DOHH2 (cell line): ENCODE results near the gene PIP4K2A.

Experiments
- H3F3A ChIP-seq: fragments of 200-600 bp; sonication (generic), shearing (Covaris generic); 2 replicates; pipeline ENCODE4 v1.6.0; 2016; ENCODE audit warnings: antibody characterized with exemption, mild to moderate bottlenecking; ENCODE audit not compliant: control insufficient read depth, insufficient read depth
- H3K27ac ChIP-seq: fragments of 200-600 bp; sonication (generic); 2 replicates; pipeline ENCODE4 v1.5.1; 2014; ENCODE audit warnings: low read depth, mild to moderate bottlenecking, low read length, moderate library complexity
- H3K27me3 ChIP-seq: fragments of 200-600 bp; sonication (generic); 2 replicates; pipeline ENCODE4 v1.6.1; 2014; ENCODE audit warnings: mild to moderate bottlenecking, low read length, mixed read lengths; ENCODE audit not compliant: control insufficient read depth
- H3K36me3 ChIP-seq: fragments of 200-600 bp; sonication (generic); 2 replicates; pipeline ENCODE4 v1.6.1; 2014; ENCODE audit warnings: mild to moderate bottlenecking, low read length, moderate library complexity, mixed read lengths; ENCODE audit not compliant: control insufficient read depth
- H3K4me1 ChIP-seq: fragments of 200-600 bp; sonication (generic); 2 replicates; pipeline ENCODE4 v1.6.1; 2014; ENCODE audit warnings: mild to moderate bottlenecking, low read length, mixed read lengths; ENCODE audit not compliant: control insufficient read depth
- H3K4me2 ChIP-seq: fragments of 200-600 bp; sonication (generic); 2 replicates; pipeline ENCODE4 v1.6.0; 2014; ENCODE audit warnings: mild to moderate bottlenecking, low read length, moderate library complexity
- H3K4me3 ChIP-seq: fragments of 200-600 bp; sonication (generic); 2 replicates; pipeline ENCODE4 v1.5.1; 2014; ENCODE audit warnings: mild to moderate bottlenecking, low read length, mixed read lengths
- H3K79me2 ChIP-seq: fragments of 200-600 bp; sonication (generic); 2 replicates; pipeline ENCODE4 v1.6.1; 2014; ENCODE audit warnings: mild to moderate bottlenecking, low read length, mixed read lengths; ENCODE audit not compliant: control insufficient read depth
- H3K9me2 ChIP-seq: fragments of 200-600 bp; sonication (generic); replicated peaks from 2 replicates; pipeline ENCODE4 v1.6.1; 2014; ENCODE audit warnings: mild to moderate bottlenecking, low read length, mixed read lengths; ENCODE audit not compliant: control insufficient read depth
- H3K9me3 ChIP-seq: fragments of 200-600 bp; sonication (generic); 2 replicates; pipeline ENCODE4 v1.6.1; 2014; ENCODE audit warnings: antibody characterized with exemption, low read length, mixed read lengths; ENCODE audit not compliant: control insufficient read depth, insufficient read depth
- H4K20me1 ChIP-seq: fragments of 200-600 bp; sonication (generic); 2 replicates; pipeline ENCODE4 v1.6.0; 2014; ENCODE audit warnings: low read depth, mild to moderate bottlenecking, antibody characterized with exemption, low read length, moderate library complexity; ENCODE audit not compliant: control insufficient read depth, insufficient read depth
- EZH2phosphoT487 ChIP-seq: fragments of 200-600 bp; sonication (generic); IDR thresholded peaks from 2 replicates; pipeline ENCODE4 v1.6.1; 2017; ENCODE audit warnings: borderline replicate concordance, mild to moderate bottlenecking, antibody characterized with exemption, low read length, moderate library complexity, mixed read lengths
- TF ChIP-seq, protein P1 (sequence below): fragments of 200-600 bp; sonication (generic); IDR thresholded peaks from one replicate; pipeline ENCODE4 v1.5.1; 2014; ENCODE audit warnings: antibody characterized with exemption, mild to moderate bottlenecking, low read depth, low read length; ENCODE audit not compliant: poor library complexity, severe bottlenecking

Gene PIP4K2A

DNA sequence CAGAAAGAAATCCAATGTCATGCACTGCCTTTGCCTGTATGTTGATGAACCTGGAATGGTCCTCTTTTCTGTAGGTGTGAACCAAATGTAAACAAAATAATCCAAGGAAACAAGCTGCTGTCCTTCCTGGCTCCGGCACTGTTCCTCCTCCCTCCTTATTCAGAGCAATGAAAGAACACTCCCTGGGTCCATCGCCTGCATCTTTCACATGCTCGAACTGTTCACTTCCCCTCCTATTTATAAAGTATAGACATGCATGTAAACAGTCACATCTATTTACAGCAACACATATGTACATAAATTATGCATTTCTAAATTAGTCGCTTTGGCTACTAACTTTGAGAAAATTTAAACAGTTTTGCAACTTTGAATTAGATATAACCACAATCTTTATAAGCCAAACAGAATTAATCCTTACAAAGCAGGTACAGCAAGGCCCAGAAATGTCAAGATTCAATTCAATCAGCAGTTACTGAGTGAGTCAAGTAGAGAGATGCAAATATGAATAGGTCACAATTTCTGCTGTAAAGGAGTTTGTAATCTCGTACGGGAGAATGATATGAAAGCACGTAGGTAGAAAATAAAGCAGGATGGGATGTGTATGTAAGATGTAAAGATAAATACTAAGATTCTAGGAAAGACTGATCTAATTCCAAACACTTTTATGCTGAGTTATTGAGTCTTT is 162.6 kb downstream of the PIP4K2A start:
- H3F3A ChIP-seq: 0 out of 2 replicates have a peak, but pooled peaks cover 6% of the 10 kb centered on the region
- H3K9me3 ChIP-seq: no peaks in the 10 kb centered on the region
- no peaks in the 10 kb centered on the region for H3K79me2 ChIP-seq
- H3K4me2 ChIP-seq: no peak overlapping the region
- H3K4me1 ChIP-seq: 0 out of 2 replicates have a peak, but pooled peaks cover 3% of the 10 kb centered on the region
- TF ChIP-seq EZH2phosphoT487: no peak
- TF ChIP-seq, protein P1, sequence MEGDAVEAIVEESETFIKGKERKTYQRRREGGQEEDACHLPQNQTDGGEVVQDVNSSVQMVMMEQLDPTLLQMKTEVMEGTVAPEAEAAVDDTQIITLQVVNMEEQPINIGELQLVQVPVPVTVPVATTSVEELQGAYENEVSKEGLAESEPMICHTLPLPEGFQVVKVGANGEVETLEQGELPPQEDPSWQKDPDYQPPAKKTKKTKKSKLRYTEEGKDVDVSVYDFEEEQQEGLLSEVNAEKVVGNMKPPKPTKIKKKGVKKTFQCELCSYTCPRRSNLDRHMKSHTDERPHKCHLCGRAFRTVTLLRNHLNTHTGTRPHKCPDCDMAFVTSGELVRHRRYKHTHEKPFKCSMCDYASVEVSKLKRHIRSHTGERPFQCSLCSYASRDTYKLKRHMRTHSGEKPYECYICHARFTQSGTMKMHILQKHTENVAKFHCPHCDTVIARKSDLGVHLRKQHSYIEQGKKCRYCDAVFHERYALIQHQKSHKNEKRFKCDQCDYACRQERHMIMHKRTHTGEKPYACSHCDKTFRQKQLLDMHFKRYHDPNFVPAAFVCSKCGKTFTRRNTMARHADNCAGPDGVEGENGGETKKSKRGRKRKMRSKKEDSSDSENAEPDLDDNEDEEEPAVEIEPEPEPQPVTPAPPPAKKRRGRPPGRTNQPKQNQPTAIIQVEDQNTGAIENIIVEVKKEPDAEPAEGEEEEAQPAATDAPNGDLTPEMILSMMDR: no peak
- no peaks in the 10 kb centered on the region for H4K20me1 ChIP-seq
- H3K27me3 ChIP-seq: no peaks in the 10 kb centered on the region
- peaks cover 20% of the 10 kb centered on the region for H3K36me3 ChIP-seq
- H3K9me2 ChIP-seq: no peaks in the 10 kb centered on the region
- no peak overlapping the region for H3K4me3 ChIP-seq
- H3K27ac ChIP-seq: no peak overlapping the region

DNA sequence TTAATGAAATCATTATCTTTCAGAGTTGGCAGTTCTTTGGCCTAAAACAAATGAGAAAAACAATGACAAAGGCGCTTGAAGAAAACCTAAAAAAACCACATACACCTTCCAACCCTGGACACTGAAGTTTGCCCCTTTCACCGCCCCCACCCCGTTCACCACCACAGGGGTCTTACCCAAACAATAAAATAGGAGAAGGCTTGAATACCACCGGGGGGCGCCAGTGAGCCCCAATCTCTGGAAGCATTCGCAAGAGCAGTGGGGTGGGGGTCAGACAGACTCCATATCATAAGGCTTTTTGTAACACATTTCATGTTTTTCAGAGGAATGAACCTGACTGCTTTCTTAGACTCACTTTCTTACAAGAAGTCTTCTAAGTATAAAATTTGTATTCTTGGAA is 163.6 kb downstream of the PIP4K2A start:
- TF ChIP-seq EZH2phosphoT487: no peak
- TF ChIP-seq, protein P1: peak; percentile 85
- H3K4me1 ChIP-seq: 0 out of 2 replicates have a peak, but pooled peaks cover 3% of the 10 kb centered on the region
- H3K27ac ChIP-seq: no peak overlapping the region
- H3K4me3 ChIP-seq: no peak overlapping the region
- 0 out of 2 replicates have a peak, but pooled peaks cover 6% of the 10 kb centered on the region for H3F3A ChIP-seq
- H3K9me2 ChIP-seq: no peaks in the 10 kb centered on the region
- H3K27me3 ChIP-seq: no peaks in the 10 kb centered on the region
- H3K4me2 ChIP-seq: no peak overlapping the region
- H4K20me1 ChIP-seq: no peaks in the 10 kb centered on the region
- peaks cover 20% of the 10 kb centered on the region for H3K36me3 ChIP-seq
- H3K79me2 ChIP-seq: no peaks in the 10 kb centered on the region
- no peaks in the 10 kb centered on the region for H3K9me3 ChIP-seq

DNA sequence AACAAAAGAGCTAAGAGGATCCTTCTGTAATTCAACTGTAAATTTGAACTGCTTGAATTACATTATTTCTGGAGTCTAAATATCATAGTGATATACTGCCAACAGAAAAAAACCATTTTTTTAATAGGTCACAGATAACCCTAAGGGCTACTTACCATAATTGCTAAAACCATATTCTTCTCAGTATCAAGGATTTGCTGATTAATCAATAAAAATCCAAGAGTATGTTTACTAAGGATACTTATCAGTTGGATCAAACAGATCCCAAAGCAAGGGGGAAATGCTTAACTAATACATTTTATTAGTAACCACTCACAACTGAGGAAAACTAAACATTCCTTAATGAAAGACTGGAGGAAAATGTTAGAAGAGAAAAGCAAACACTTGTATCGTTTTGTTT is 166.0 kb downstream of the PIP4K2A start:
- Histone ChIP-seq H3K9me3 (no peaks in the 10 kb centered on the region), H3K27me3 (no peaks in the 10 kb centered on the region), H3K9me2 (no peaks in the 10 kb centered on the region), H3K79me2 (no peaks in the 10 kb centered on the region), H3F3A (0 out of 2 replicates have a peak, but pooled peaks cover 6% of the 10 kb centered on the region), H3K36me3 (peaks cover 20% of the 10 kb centered on the region), H3K27ac (no peak overlapping the region), H3K4me2 (no peak overlapping the region), H4K20me1 (no peaks in the 10 kb centered on the region), H3K4me1 (0 out of 2 replicates have a peak, but pooled peaks cover 3% of the 10 kb centered on the region), H3K4me3 (no peak overlapping the region)
- TF ChIP-seq EZH2phosphoT487: no peak
- TF ChIP-seq, protein P1: no peak
